Fibroblast of the aortic adventitia (primary cell): Measurements from ENCODE around the gene SRC. TPM values are rescaled to one million over a fixed set of nuclear protein-coding genes. Genes with fewer than 3 reads are reported as not detected.

Experiments
- DNase-seq: peaks from one replicate; pipeline ENCODE4 v3.0.0-alpha.2; 2010; ENCODE audit warnings: low read depth
- H3K4me3 ChIP-seq: 2 replicates; pipeline ENCODE4 v1.5.1; 2011; ENCODE audit warnings: low read depth, mild to moderate bottlenecking, control low read depth, low read length, moderate library complexity
- total RNA-seq: library from RNA; depleted of rRNA; stranded (reverse); fragments of >200 nt; gene quantifications from 2 replicates; pipeline ENCODE4 v1.2.3, GENCODE V29; 2012; ENCODE audit warnings: low replicate concordance
- TF ChIP-seq, protein P1 (sequence below): IDR thresholded peaks from 2 replicates; pipeline ENCODE4 v1.5.1; 2011; ENCODE audit warnings: mild to moderate bottlenecking, low read length, control low read depth, inconsistent platforms; ENCODE audit not compliant: insufficient read depth

Gene SRC
- total RNA-seq, 1 donor: 19.1 TPM

GRCh38 chr20:37317994-37318640 is 27.8 kb upstream of the SRC start:
- DNase-seq: no peak
- no peak overlapping the region for H3K4me3 ChIP-seq
- TF ChIP-seq, protein P1, sequence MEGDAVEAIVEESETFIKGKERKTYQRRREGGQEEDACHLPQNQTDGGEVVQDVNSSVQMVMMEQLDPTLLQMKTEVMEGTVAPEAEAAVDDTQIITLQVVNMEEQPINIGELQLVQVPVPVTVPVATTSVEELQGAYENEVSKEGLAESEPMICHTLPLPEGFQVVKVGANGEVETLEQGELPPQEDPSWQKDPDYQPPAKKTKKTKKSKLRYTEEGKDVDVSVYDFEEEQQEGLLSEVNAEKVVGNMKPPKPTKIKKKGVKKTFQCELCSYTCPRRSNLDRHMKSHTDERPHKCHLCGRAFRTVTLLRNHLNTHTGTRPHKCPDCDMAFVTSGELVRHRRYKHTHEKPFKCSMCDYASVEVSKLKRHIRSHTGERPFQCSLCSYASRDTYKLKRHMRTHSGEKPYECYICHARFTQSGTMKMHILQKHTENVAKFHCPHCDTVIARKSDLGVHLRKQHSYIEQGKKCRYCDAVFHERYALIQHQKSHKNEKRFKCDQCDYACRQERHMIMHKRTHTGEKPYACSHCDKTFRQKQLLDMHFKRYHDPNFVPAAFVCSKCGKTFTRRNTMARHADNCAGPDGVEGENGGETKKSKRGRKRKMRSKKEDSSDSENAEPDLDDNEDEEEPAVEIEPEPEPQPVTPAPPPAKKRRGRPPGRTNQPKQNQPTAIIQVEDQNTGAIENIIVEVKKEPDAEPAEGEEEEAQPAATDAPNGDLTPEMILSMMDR: no peak

GRCh38 chr20:37319151-37319671 is 26.7 kb upstream of the SRC start:
- DNase-seq: peak; percentile 48

DNA sequence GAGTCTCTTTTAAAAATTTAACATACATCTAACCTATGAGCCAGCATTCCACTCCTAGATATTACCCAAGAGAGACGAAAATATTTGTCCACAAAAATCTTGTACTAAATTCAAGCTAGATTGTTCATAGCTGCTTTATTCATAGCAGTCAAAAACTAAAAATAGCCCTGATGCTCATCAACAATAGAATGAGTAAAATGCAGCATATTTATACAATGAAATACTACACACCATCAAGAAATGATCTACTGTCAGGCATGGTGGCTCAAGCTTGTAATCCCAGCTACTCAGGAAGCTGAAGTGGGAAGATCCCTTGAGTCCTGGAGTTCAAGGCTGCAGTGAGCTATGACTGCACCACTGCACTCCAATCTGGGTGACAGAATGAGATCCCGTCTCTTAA is 22.0 kb upstream of the SRC start:
- DNase-seq: peak; percentile 91
- TF ChIP-seq, protein P1: no peak
- H3K4me3 ChIP-seq: no peak overlapping the region

More at GRCh38 chr20:37319151-37319671, 26.7 kb upstream of the SRC start:
- TF ChIP-seq, protein P1: no peak
- no peak overlapping the region for H3K4me3 ChIP-seq

DNA sequence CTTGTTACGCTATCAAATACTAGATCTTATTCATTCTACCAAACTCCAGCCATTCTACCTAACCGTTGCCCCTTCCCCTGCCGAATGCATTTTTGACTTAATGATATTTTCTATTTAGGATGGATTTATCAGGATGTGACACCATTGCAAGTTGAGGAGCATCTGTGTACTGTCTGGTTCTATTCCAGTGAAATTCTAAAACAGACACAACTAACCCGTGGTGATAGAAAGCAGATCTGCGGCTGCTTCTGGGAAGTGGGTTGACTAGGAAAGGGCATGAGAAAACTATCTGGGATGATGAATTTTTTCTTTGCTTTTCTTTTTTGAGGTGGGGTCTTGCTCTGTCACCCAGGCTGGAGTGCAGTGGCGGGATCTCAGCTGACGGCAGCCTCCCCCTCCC is 20.7 kb upstream of the SRC start:
- no peak for DNase-seq
- H3K4me3 ChIP-seq: no peak overlapping the region
- TF ChIP-seq, protein P1: no peak

- no peak overlapping the region for H3K4me3 ChIP-seq
Observed at GRCh38 chr20:37326666-37327065, 19.3 kb upstream of the SRC start.

GRCh38 chr20:37327748-37328147 is 18.2 kb upstream of the SRC start:
- TF ChIP-seq, protein P1: no peak
- DNase-seq: peak; percentile 95
- H3K4me3 ChIP-seq: no peak overlapping the region

More at GRCh38 chr20:37326666-37327065, 19.3 kb upstream of the SRC start:
- TF ChIP-seq, protein P1: no peak
- no peak for DNase-seq
